Type B pancreatic cell (in vitro differentiated cells): ENCODE data around the gene MEX3B. TPM values are rescaled to one million over a fixed set of nuclear protein-coding genes. Genes with fewer than 3 reads are reported as not detected.

ENCODE experiments used
- DNase-seq: peaks from one replicate; pipeline ENCODE4 v3.0.0; 2021; ENCODE audit warnings: mixed read lengths; ENCODE audit not compliant: unreplicated experiment; ENCODE audit errors: extremely low spot score
- H3K27ac Mint-ChIP-seq: 2 replicates; pipeline ENCODE4 v1.8.0; 2021; ENCODE audit warnings: mild to moderate bottlenecking, mixed read lengths
- H3K27me3 Mint-ChIP-seq: 2 replicates; pipeline ENCODE4 v1.8.0; 2021; ENCODE audit warnings: mixed read lengths
- H3K36me3 Mint-ChIP-seq: 2 replicates; pipeline ENCODE4 v1.8.0; 2021; ENCODE audit warnings: mixed read lengths
- H3K4me1 Mint-ChIP-seq: one replicate; pipeline ENCODE4 v1.8.0; 2021; ENCODE audit warnings: mixed read lengths; ENCODE audit not compliant: unreplicated experiment
- H3K4me3 Mint-ChIP-seq: 2 replicates; pipeline ENCODE4 v1.8.0; 2021; ENCODE audit warnings: mild to moderate bottlenecking, mixed read lengths
- H3K9me3 Mint-ChIP-seq: 2 replicates; pipeline ENCODE4 v1.8.0; 2021; ENCODE audit warnings: mixed read lengths
- CTCF ChIP-seq: fragments of 200-600 bp; sonication (generic); conservative IDR thresholded peaks from 2 replicates; pipeline ENCODE4 v1.5.0; 2021; ENCODE audit warnings: antibody characterized with exemption, mild to moderate bottlenecking
- long read RNA-seq: library from polyadenylated mRNA; unstranded; transcript quantifications from one replicate; pipeline ENCODE4 v2.0.0, GENCODE V29; 2020
- total RNA-seq: library from RNA; stranded (reverse); gene quantifications from 2 replicates; pipeline ENCODE4 v1.2.1, GENCODE V29; 2021; ENCODE audit warnings: low replicate concordance

MEX3B gene
- total RNA-seq = 14.2 and 46.1 TPM in 2 replicates
- long read RNA-seq, full-length matches to known transcripts = 1 of 1 reads
- long read RNA-seq, partial matches to known transcripts = 0 of 1 reads
- long read RNA-seq, other reads (novel, unspliced or antisense) = 0 of 1 reads

GRCh38 chr15:82045892-82046665, at the start of gene MEX3B:
TSS of gene MEX3B (minus strand) at chr15:82046018. CDS start at chr15:82045705, 313 bp downstream.
- H3K4me3 Mint-ChIP-seq = peak within 1 kb of the TSS; percentile 97
- TF ChIP-seq CTCF = no peak

GRCh38 chr15:82093774-82094211, 48.0 kb upstream of the MEX3B start:
- TF ChIP-seq CTCF = no peak
- no peak for DNase-seq
- Mint-ChIP-seq H3K4me1 (no peaks in the 10 kb centered on the region), H3K27me3 (no peaks in the 10 kb centered on the region), H3K9me3 (peaks cover 5% of the 10 kb centered on the region), H3K36me3 (no peaks in the 10 kb centered on the region), H3K4me3 (no peak overlapping the region), H3K27ac (no peak overlapping the region)

More at GRCh38 chr15:82045892-82046665, at the start of gene MEX3B:
- peak; percentile 94 for DNase-seq
- Mint-ChIP-seq H3K27me3 (peaks cover 24% of the 10 kb centered on the region), H3K27ac (peak within 1 kb of the TSS; percentile 97), H3K4me1 (peaks cover 17% of the 10 kb centered on the region), H3K9me3 (no peaks in the 10 kb centered on the region), H3K36me3 (peaks cover 10% of the 10 kb centered on the region)

GRCh38 chr15:82093325-82093724, 47.5 kb upstream of the MEX3B start:
- Mint-ChIP-seq H3K27ac (no peak overlapping the region), H3K36me3 (no peaks in the 10 kb centered on the region), H3K27me3 (no peaks in the 10 kb centered on the region), H3K9me3 (peaks cover 5% of the 10 kb centered on the region), H3K4me3 (no peak overlapping the region), H3K4me1 (no peaks in the 10 kb centered on the region)
- DNase-seq = no peak
- no peak for TF ChIP-seq CTCF

GRCh38 chr15:82091636-82092140, 45.9 kb upstream of the MEX3B start:
- no peaks in the 10 kb centered on the region for H3K27me3 Mint-ChIP-seq
- TF ChIP-seq CTCF = no peak
- DNase-seq = no peak
- H3K4me1 Mint-ChIP-seq = no peaks in the 10 kb centered on the region
- no peak overlapping the region for H3K4me3 Mint-ChIP-seq
- H3K27ac Mint-ChIP-seq = no peak overlapping the region
- H3K9me3 Mint-ChIP-seq = peaks cover 5% of the 10 kb centered on the region
- no peaks in the 10 kb centered on the region for H3K36me3 Mint-ChIP-seq

- no peaks in the 10 kb centered on the region for H3K4me1 Mint-ChIP-seq
- H3K9me3 Mint-ChIP-seq = no peaks in the 10 kb centered on the region
- no peak for TF ChIP-seq CTCF
- no peak overlapping the region for H3K4me3 Mint-ChIP-seq
- no peaks in the 10 kb centered on the region for H3K27me3 Mint-ChIP-seq
- no peak overlapping the region for H3K27ac Mint-ChIP-seq
- H3K36me3 Mint-ChIP-seq = no peaks in the 10 kb centered on the region
- DNase-seq = no peak
These were observed 40.6 kb upstream of the MEX3B start for GRCh38 chr15:82086243-82086995.
